ENCODE measurements around the gene DPP6.

The DPP6 gene

GRCh38 chr7:154412105-154412504, 359.9 kb downstream of the DPP6 start:
- DNase-seq (ENCODE audit: low spot score) = no peak

GRCh38 chr7:154415709-154416399, 363.7 kb downstream of the DPP6 start:
- no peak for DNase-seq (ENCODE audit: low spot score)

- DNase-seq (ENCODE audit: low spot score) = no peak
Measured at GRCh38 chr7:154416714-154417113, 364.5 kb downstream of the DPP6 start.

GRCh38 chr7:154419344-154419743, 367.1 kb downstream of the DPP6 start:
- DNase-seq (ENCODE audit: low spot score) = no peak

- no peak for DNase-seq (ENCODE audit: low spot score)
Measured at GRCh38 chr7:154423231-154423630, 371.0 kb downstream of the DPP6 start.

GRCh38 chr7:154424350-154424749, 372.2 kb downstream of the DPP6 start:
- DNase-seq (ENCODE audit: low spot score) = no peak

- no peak for DNase-seq (ENCODE audit: low spot score)
Measured at GRCh38 chr7:154425271-154425670, 373.1 kb downstream of the DPP6 start.

GRCh38 chr7:154426778-154427177, 374.6 kb downstream of the DPP6 start:
- no peak for DNase-seq (ENCODE audit: low spot score)

GRCh38 chr7:154427533-154427932, 375.3 kb downstream of the DPP6 start:
- no peak for DNase-seq (ENCODE audit: low spot score)

GRCh38 chr7:154429666-154430404, 377.6 kb downstream of the DPP6 start:
- no peak for DNase-seq (ENCODE audit: low spot score)

- DNase-seq (ENCODE audit: low spot score) = no peak
Measured at GRCh38 chr7:154430640-154431039, 378.4 kb downstream of the DPP6 start.

- DNase-seq (ENCODE audit: low spot score) = no peak
Measured at GRCh38 chr7:154431045-154431444, 378.8 kb downstream of the DPP6 start.

GRCh38 chr7:154433632-154434598, 381.7 kb downstream of the DPP6 start:
- DNase-seq (ENCODE audit: low spot score) = no peak

- DNase-seq (ENCODE audit: low spot score) = no peak
Measured at GRCh38 chr7:154436560-154436959, 384.4 kb downstream of the DPP6 start.

- no peak for DNase-seq (ENCODE audit: low spot score)
Measured at GRCh38 chr7:154437234-154437633, 385.0 kb downstream of the DPP6 start.

GRCh38 chr7:154438571-154439367, 386.6 kb downstream of the DPP6 start:
- DNase-seq (ENCODE audit: low spot score) = no peak

- DNase-seq (ENCODE audit: low spot score) = no peak
Measured at GRCh38 chr7:154440058-154440457, 387.9 kb downstream of the DPP6 start.

- no peak for DNase-seq (ENCODE audit: low spot score)
Measured at GRCh38 chr7:154440651-154441050, 388.5 kb downstream of the DPP6 start.

- no peak for DNase-seq (ENCODE audit: low spot score)
Measured at GRCh38 chr7:154441811-154442210, 389.6 kb downstream of the DPP6 start.

- DNase-seq (ENCODE audit: low spot score) = no peak
Measured at GRCh38 chr7:154442939-154443338, 390.7 kb downstream of the DPP6 start.

GRCh38 chr7:154450451-154450850, 398.3 kb downstream of the DPP6 start:
- no peak for DNase-seq (ENCODE audit: low spot score)
